Breast epithelium (tissue), 4 donors: ENCODE measurements around the gene MEF2D. TPM values are rescaled to one million over a fixed set of nuclear protein-coding genes. Genes with fewer than 3 reads are reported as not detected.

Source experiments
- DNase-seq, 2 donors: peaks; one replicate each; pipeline ENCODE4 v3.0.0-alpha.2; 2019; ENCODE audit warnings: low spot score in 2 of 2
- H3K27ac ChIP-seq, 2 donors: fragments of 200-600 bp; sonication (generic) in 1 of 2; one replicate each; pipeline ENCODE4 v1.5.1; 2016 to 2019; ENCODE audit warnings: mild to moderate bottlenecking in 1 of 2
- H3K27me3 ChIP-seq, 2 donors: fragments of 200-600 bp; sonication (generic) in 1 of 2; one replicate each; pipeline versions ENCODE4 v1.5.1 to v1.6.0; 2017 to 2019; ENCODE audit warnings: control low read depth in 1 of 2, mild to moderate bottlenecking in 1 of 2
- H3K36me3 ChIP-seq: fragments of 200-600 bp; one replicate; pipeline ENCODE4 v1.5.1; 2019
- H3K4me1 ChIP-seq, 2 donors: fragments of 200-600 bp; sonication (generic); one replicate each; pipeline ENCODE4 v1.5.1; 2016 to 2019; ENCODE audit warnings: control low read depth in 1 of 2
- H3K4me3 ChIP-seq, 3 donors: fragments of 200-600 bp; sonication (generic); 1 replicate in 2 of 3; 2 replicates in 1 of 3; pipeline ENCODE4 v1.5.1; 2016 to 2019; ENCODE audit warnings: mild to moderate bottlenecking in 3 of 3, moderate library complexity in 2 of 3
- H3K9me3 ChIP-seq, 2 donors: fragments of 200-600 bp; sonication (generic) in 1 of 2; one replicate each; pipeline ENCODE4 v1.5.1; 2016 to 2019; ENCODE audit warnings: control low read depth in 1 of 2
- POLR2A ChIP-seq: fragments of 450-650 bp; IDR thresholded peaks from one replicate; pipeline ENCODE4 v1.6.1; 2016; ENCODE audit warnings: antibody characterized with exemption, mild to moderate bottlenecking, moderate library complexity
- POLR2AphosphoS5 ChIP-seq, 3 donors: sonication (generic); formaldehyde crosslinking; IDR thresholded peaks; one replicate each; pipeline ENCODE4 v1.6.1; 2017; ENCODE audit warnings: antibody characterized with exemption in 3 of 3
- intact Hi-C: fragments of 100-400 bp; cut with DNase I; formaldehyde crosslinking; loops from one replicate; pipeline ENCODE4 v1.15.1; 2023; ENCODE audit warnings: low total_unique reads
- total RNA-seq, 3 donors: library from RNA; depleted of rRNA; stranded (reverse); fragments of >200 nt; gene quantifications; one replicate each; pipeline ENCODE4 v1.1.0, GENCODE V29; 2016
- TF ChIP-seq, protein P1 (sequence below), 3 donors: fragments of 450-650 bp; IDR thresholded peaks; one replicate each; pipeline ENCODE4 v1.5.1; 2016 to 2017; ENCODE audit warnings: antibody characterized with exemption in 3 of 3, mild to moderate bottlenecking in 3 of 3, moderate library complexity in 3 of 3

The MEF2D gene
- total RNA-seq, 3 donors from 2014 or later: 25.8 to 34.9 (median 32.1) TPM

DNA sequence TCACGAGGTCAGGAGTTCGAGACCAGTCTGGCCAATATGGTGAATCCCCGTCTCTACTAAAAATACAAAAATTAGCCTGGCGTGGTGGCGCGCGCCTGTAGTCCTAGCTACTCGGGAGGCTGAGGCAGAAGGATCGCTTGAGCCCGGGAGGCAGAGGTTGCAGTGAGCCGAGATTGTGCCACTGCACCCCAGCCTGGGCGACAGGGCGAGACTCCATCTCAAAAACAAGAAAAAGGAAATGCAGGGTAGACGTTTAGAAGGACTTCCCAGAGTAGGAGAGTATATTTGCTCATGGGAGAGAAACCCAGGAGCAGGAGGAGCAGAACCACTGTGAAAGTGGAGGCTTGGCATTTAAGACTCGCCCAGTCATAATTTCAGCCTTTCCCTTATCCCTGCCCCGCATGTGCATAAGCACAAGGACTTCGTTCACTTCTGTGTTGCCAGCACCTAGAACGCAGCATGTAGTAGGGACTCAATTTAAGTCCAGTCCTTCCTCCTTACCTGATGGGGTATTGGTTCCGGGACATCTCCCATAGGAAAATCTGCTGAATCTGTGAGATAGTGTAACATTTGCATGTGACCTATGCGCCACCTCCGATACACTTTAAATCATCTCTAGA, 5.2 kb upstream of the MEF2D start:
- Histone ChIP-seq H3K27me3 (no peaks in the 10 kb centered on the region), H3K9me3 (no peaks in the 10 kb centered on the region), H3K4me3 (peak overlapping the region; percentile 21 to 63 (median 36)), H3K4me1 (peaks cover 17 to 18% of the 10 kb centered on the region in 2 donors), H3K36me3 (no peaks in the 10 kb centered on the region), H3K27ac (peak overlapping the region; percentile 98 to 100)
- no peak for DNase-seq
- TF ChIP-seq, protein P1, sequence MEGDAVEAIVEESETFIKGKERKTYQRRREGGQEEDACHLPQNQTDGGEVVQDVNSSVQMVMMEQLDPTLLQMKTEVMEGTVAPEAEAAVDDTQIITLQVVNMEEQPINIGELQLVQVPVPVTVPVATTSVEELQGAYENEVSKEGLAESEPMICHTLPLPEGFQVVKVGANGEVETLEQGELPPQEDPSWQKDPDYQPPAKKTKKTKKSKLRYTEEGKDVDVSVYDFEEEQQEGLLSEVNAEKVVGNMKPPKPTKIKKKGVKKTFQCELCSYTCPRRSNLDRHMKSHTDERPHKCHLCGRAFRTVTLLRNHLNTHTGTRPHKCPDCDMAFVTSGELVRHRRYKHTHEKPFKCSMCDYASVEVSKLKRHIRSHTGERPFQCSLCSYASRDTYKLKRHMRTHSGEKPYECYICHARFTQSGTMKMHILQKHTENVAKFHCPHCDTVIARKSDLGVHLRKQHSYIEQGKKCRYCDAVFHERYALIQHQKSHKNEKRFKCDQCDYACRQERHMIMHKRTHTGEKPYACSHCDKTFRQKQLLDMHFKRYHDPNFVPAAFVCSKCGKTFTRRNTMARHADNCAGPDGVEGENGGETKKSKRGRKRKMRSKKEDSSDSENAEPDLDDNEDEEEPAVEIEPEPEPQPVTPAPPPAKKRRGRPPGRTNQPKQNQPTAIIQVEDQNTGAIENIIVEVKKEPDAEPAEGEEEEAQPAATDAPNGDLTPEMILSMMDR (IDR thresholded peaks at IDR 0.05): no peak
- no peak for TF ChIP-seq POLR2AphosphoS5 (IDR thresholded peaks at IDR 0.05)
- no peak for TF ChIP-seq POLR2A
- intact Hi-C loops: no loop called here

DNA sequence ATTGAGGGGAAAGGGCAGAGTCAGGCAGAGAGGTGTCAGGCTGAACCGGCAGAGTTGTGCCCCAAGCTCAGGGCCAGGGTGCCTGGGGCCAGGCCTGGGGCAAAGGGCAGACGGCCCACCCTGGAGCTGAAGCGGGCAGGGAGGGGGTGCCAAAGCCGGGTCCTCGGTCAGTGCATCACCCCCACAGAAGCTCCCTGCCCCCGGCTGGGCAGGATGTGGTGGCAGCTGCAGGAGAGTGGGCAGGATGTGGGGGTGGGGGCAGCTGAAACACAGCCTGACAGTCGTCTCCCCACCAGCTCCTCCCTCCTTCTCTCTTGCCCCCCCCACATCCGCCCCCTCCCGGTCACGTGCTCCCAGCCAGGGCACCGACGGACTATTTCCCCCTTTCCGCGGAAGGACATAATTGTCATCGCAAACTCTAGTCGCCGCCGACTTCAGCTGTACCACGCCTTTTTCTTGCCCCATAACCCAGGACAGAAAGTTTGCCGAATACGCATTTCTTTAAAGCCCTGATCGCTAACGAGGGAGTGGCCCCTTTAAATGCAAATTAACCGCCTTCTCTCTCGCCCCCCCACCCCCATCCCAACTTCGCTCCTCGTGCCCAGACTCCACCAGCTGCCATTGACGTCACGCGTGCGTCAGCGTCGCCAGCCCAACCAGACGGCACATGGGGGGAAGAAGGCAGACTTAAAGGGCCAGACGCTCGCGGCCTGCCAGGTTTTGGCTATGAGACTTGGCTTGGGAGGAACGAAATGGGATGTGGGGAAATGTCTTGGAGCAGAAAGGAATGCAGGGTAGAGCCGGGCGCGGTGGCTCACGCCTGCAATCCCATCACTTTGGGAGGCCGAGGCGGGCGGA, 4.5 kb upstream of the MEF2D start:
- H3K27ac ChIP-seq: peak overlapping the region; percentile 98 to 100
- H3K4me3 ChIP-seq: peak overlapping the region; percentile 21 to 63 (median 36)
- intact Hi-C loops: no loop called here
- peak; percentile 99 for DNase-seq
- no peaks in the 10 kb centered on the region for H3K9me3 ChIP-seq
- no peaks in the 10 kb centered on the region for H3K27me3 ChIP-seq
- TF ChIP-seq, protein P1 (IDR thresholded peaks at IDR 0.05): no peak
- TF ChIP-seq POLR2AphosphoS5 (IDR thresholded peaks at IDR 0.05) (peak; percentile 91 to 99 (median 96)), POLR2A (no peak)
- H3K4me1 ChIP-seq: peaks cover 17 to 18% of the 10 kb centered on the region in 2 donors
- no peaks in the 10 kb centered on the region for H3K36me3 ChIP-seq

DNA sequence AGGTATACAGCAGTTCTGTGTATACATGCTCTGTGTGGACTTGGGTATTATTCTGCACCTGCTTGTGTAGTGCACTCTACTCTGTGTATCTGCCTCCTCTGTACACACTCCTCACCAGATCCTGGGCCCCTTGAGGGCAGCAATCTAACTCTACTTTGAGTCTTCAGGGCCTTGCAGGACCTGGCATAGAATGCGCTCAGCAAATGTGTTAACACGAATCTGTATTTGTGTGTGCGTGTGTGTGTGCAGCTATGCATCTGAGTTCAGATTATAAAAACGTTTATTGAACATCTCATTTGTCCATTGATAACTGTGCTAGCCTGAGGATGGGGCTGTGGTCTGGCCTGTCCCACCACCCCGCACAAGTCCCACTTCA, 3.9 kb upstream of the MEF2D start:
- DNase-seq: no peak
- H3K36me3 ChIP-seq: no peaks in the 10 kb centered on the region
- no peaks in the 10 kb centered on the region for H3K27me3 ChIP-seq
- peak overlapping the region; percentile 21 to 63 (median 36) for H3K4me3 ChIP-seq
- peaks cover 17 to 18% of the 10 kb centered on the region in 2 donors for H3K4me1 ChIP-seq
- no peaks in the 10 kb centered on the region for H3K9me3 ChIP-seq
- intact Hi-C loops: no loop called here
- peak overlapping the region; percentile 98 to 100 for H3K27ac ChIP-seq
- TF ChIP-seq POLR2A: no peak
- TF ChIP-seq, protein P1 (IDR thresholded peaks at IDR 0.05): no peak
- no peak for TF ChIP-seq POLR2AphosphoS5 (IDR thresholded peaks at IDR 0.05)

DNA sequence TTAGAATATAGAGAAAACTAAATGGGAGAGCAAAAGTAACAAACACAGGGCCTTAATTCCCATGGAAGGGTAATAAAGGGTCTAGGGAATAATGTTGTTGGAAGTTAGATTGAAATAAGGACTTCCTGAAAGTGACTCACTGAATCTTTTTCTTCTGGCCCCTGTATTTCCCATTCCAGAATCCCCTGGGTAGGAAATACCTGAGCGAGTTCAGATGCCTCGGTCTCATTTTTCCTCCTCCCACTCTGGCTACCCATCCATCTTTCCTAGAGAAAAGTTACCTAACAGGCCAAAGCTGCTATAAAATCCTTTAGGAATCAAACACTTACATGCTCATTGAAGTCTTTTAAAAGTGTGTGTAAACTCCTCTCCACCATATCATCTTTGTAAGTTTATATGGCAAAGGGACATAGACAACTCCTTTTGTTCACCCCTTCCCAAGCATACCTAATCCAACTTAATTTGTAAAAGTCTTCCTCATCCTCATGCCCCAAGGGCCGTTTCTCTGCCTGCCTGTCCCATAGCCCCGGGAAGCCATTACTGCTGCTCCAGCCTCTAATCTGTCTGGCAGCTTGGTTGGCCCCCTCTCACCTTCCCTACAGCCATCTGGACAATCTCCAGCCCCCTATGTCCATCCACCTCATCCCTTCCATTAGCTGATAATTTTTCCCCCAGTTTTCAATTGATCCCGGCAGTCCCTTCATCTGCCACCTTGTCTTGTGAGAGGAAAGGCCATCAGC, 3.3 kb upstream of the MEF2D start:
- Histone ChIP-seq H3K27me3 (no peaks in the 10 kb centered on the region), H3K4me1 (peaks cover 17 to 18% of the 10 kb centered on the region in 2 donors), H3K36me3 (no peaks in the 10 kb centered on the region), H3K4me3 (peak overlapping the region in 1 of 3 donors; percentile 90), H3K9me3 (no peaks in the 10 kb centered on the region), H3K27ac (peak overlapping the region; percentile 98 to 100)
- TF ChIP-seq POLR2A (no peak), POLR2AphosphoS5 (IDR thresholded peaks at IDR 0.05) (no peak)
- TF ChIP-seq, protein P1 (IDR thresholded peaks at IDR 0.05): no peak
- intact Hi-C loops: no loop called here
- no peak for DNase-seq
